NK-92 (cell line): ENCODE measurements around the gene PSEN2.

ENCODE experiments used
- DNase-seq: peaks from one replicate; lab custom pipeline; 2025; ENCODE audit not compliant: unreplicated experiment; lab: John Stamatoyannopoulos, UW

PSEN2 gene

GRCh38 chr1:226863446-226863845 is 7.0 kb upstream of the PSEN2 start:
- no peak for DNase-seq

GRCh38 chr1:226864311-226864710 is 6.1 kb upstream of the PSEN2 start:
- DNase-seq: no peak

GRCh38 chr1:226865590-226865989 is 4.8 kb upstream of the PSEN2 start:
- DNase-seq: no peak

GRCh38 chr1:226867461-226868054 is 2.9 kb upstream of the PSEN2 start:
- DNase-seq: no peak

GRCh38 chr1:226868726-226869125 is 1.7 kb upstream of the PSEN2 start:
- no peak for DNase-seq

GRCh38 chr1:226870026-226870400 is 403 bp upstream of the PSEN2 start:
- DNase-seq: no peak

GRCh38 chr1:226871636-226872327 is 1.4 kb downstream of the PSEN2 start:
- no peak for DNase-seq

GRCh38 chr1:226872437-226872836 is 2.0 kb downstream of the PSEN2 start:
- no peak for DNase-seq

GRCh38 chr1:226873771-226874578 is 3.6 kb downstream of the PSEN2 start:
- DNase-seq: no peak

GRCh38 chr1:226874579-226875425 is 4.4 kb downstream of the PSEN2 start:
- DNase-seq: no peak

GRCh38 chr1:226875641-226876295 is 5.4 kb downstream of the PSEN2 start:
- no peak for DNase-seq

GRCh38 chr1:226877669-226878068 is 7.3 kb downstream of the PSEN2 start:
- no peak for DNase-seq

- no peak for DNase-seq
Observed at GRCh38 chr1:226880372-226881287, 10.2 kb downstream of the PSEN2 start.

- no peak for DNase-seq
Observed at GRCh38 chr1:226881515-226882185, 11.2 kb downstream of the PSEN2 start.

GRCh38 chr1:226882187-226882586 is 11.8 kb downstream of the PSEN2 start:
- no peak for DNase-seq

- no peak for DNase-seq
Observed at GRCh38 chr1:226882631-226883409, 12.4 kb downstream of the PSEN2 start.

GRCh38 chr1:226883630-226884029 is 13.2 kb downstream of the PSEN2 start:
- DNase-seq: no peak

- no peak for DNase-seq
Observed at GRCh38 chr1:226884116-226884625, 13.8 kb downstream of the PSEN2 start.
